ENCODE results near the gene CSTPP1. TPM values are rescaled to one million over a fixed set of nuclear protein-coding genes. Genes with fewer than 3 reads are reported as not detected.

The CSTPP1 gene
- total and polyA plus RNA-seq, 2 of the 8 experiments (the other 6 are each of a cell fraction or from before 2014, with no cell fraction given), result 24.2 to 28.7 TPM

- no peaks in the 10 kb centered on the region for H3K23me2 ChIP-seq (ENCODE audit: low read depth, low read length)
- no peak overlapping the region for H2BK12ac ChIP-seq (ENCODE audit: low read depth, low read length)
- POLR2A ChIA-PET (ENCODE audit: partially characterized antibody), result no interaction called here
- peaks cover 0 to 2% (median 0%) of the 10 kb centered on the region in 4 experiments; a peak in 1 of 7 replicates for H3K4me1 ChIP-seq (replicated peaks in 1 of 4; ENCODE audit: control insufficient read depth in 3 of 4, insufficient read depth in 4 of 4, low read length in 3 of 4)
- H3K36me3 ChIP-seq (ENCODE audit: control insufficient read depth in 2 of 4, insufficient read depth in 4 of 4, low read length in 3 of 4), result peaks cover 0 to 2% (median under 1%) of the 10 kb centered on the region in 4 experiments; a peak in 1 of 8 replicates
- H3K4ac ChIP-seq (replicated peaks; ENCODE audit: insufficient read length, low read depth, low read length), result no peak overlapping the region
- no peaks in the 10 kb centered on the region for H3K27me3 ChIP-seq (replicated peaks in 1 of 4; ENCODE audit: control insufficient read depth in 3 of 4, extremely low read depth in 1 of 4, insufficient read depth in 3 of 4, low read length in 3 of 4)
- no peak overlapping the region for H2BK15ac ChIP-seq (ENCODE audit: low read length)
- no peak overlapping the region for H4K5ac ChIP-seq (ENCODE audit: insufficient read length, low read depth, low read length)
- no peaks in the 10 kb centered on the region for H3K79me2 ChIP-seq (ENCODE audit: control insufficient read depth in 1 of 2, insufficient read depth in 2 of 2, low read length in 2 of 2)
- H3K9me3 ChIP-seq (ENCODE audit: insufficient read depth in 2 of 2, low read depth in 1 of 2, low read length in 1 of 2), result no peaks in the 10 kb centered on the region
- H3K4me2 ChIP-seq (ENCODE audit: insufficient read depth in 1 of 2, low read depth in 2 of 2, low read length in 2 of 2), result no peak overlapping the region
- H3K9ac ChIP-seq (replicated peaks in 1 of 4; ENCODE audit: extremely low read depth in 1 of 4, low read depth in 3 of 4, low read length in 3 of 4), result no peak overlapping the region
- H2AFZ ChIP-seq (ENCODE audit: low read length), result no peak overlapping the region
- no peaks in the 10 kb centered on the region for H4K20me1 ChIP-seq (replicated peaks in 1 of 2; ENCODE audit: control insufficient read depth in 1 of 2, insufficient read depth in 2 of 2, low read length in 2 of 2)
- no peak overlapping the region for H3K56ac ChIP-seq (replicated peaks; ENCODE audit: insufficient read length, low read depth, low read length)
- FAIRE-seq (no peak), DNase-seq (ENCODE audit: low read depth in 1 of 2, low spot score in 2 of 2) (no peak)
- WGBS, 2 experiments (ENCODE audit: extremely low coverage in 1 of 2, insufficient coverage in 1 of 2, insufficient read length in 1 of 2, insufficient replicate concordance in 2 of 2, low coverage in 1 of 2, low lambda C conversion rate in 2 of 2, missing lambda C conversion rate in 1 of 2), result 83% methylated on average over 2 of the region's 2 CpGs; no CpG with 5 or more reads in 1 of the 2 experiments
- H4K91ac ChIP-seq (replicated peaks; ENCODE audit: insufficient read length, low read length), result no peak overlapping the region
- no peak overlapping the region for H3K27ac ChIP-seq (ENCODE audit: low read depth, low read length)
- H3K79me1 ChIP-seq (ENCODE audit: low read depth, low read length), result no peaks in the 10 kb centered on the region
- H2BK120ac ChIP-seq (replicated peaks; ENCODE audit: low read depth, low read length), result no peak overlapping the region
- H2AK5ac ChIP-seq (ENCODE audit: low read depth, low read length), result no peak overlapping the region
- CTCF ChIA-PET (ENCODE audit: partially characterized antibody), result interaction anchor here (1.0 to 5.8 kb wide), 3 partner anchors 15 to 170 kb away, joined by 4 to 39 read pairs (median 4); no protein-coding TSS in a partner anchor
- H4K8ac ChIP-seq (ENCODE audit: extremely low read depth, insufficient read depth, low read length), result no peak overlapping the region
- H3K18ac ChIP-seq (ENCODE audit: extremely low read depth, low read length), result no peak overlapping the region
- no peak overlapping the region for H2BK20ac ChIP-seq (ENCODE audit: low read length)
- H2BK5ac ChIP-seq (ENCODE audit: low read depth, low read length), result no peak overlapping the region
- H3K4me3 ChIP-seq (ENCODE audit: extremely low read depth in 1 of 4, insufficient read depth in 2 of 4, low read depth in 3 of 4, low read length in 4 of 4), result no peak overlapping the region
- H3K23ac ChIP-seq (ENCODE audit: insufficient read length), result no peak overlapping the region
- H3K14ac ChIP-seq (ENCODE audit: insufficient read length), result no peak overlapping the region
- no peak for TF ChIP-seq E2F6 (IDR thresholded peaks at IDR 0.05)
- TF ChIP-seq NRF1 (IDR thresholded peaks at IDR 0.05; ENCODE audit: low read depth, low read length), result no peak
- TF ChIP-seq FOSL1 (IDR thresholded peaks at IDR 0.05; ENCODE audit: insufficient read depth, low read depth, low read length), result no peak
- no peak for TF ChIP-seq GTF2F1 (IDR thresholded peaks at IDR 0.05; ENCODE audit: borderline replicate concordance, low read depth, low read length)
- TF ChIP-seq MAX (IDR thresholded peaks at IDR 0.05), result no peak
- TF ChIP-seq CBX5 (IDR thresholded peaks at IDR 0.05; ENCODE audit: low read depth, low read length), result no peak
- TF ChIP-seq RXRA (IDR thresholded peaks at IDR 0.05; ENCODE audit: insufficient read depth, low read depth, low read length), result no peak
- no peak for TF ChIP-seq HDAC6 (IDR thresholded peaks at IDR 0.05; ENCODE audit: low read depth, low read length)
- no peak for TF ChIP-seq YY1 (IDR thresholded peaks at IDR 0.05; ENCODE audit: low read depth, low read length)
- TF ChIP-seq PHF8 (conservative IDR thresholded peaks at IDR 0.05; ENCODE audit: low read depth, low read length), result no peak
- no peak for TF ChIP-seq RAD21 (IDR thresholded peaks at IDR 0.05 in 1 of 2, conservative IDR thresholded peaks at IDR 0.05 in 1 of 2; ENCODE audit: low read depth in 2 of 2, low read length in 2 of 2)
- TF ChIP-seq RBBP5 (IDR thresholded peaks at IDR 0.05; ENCODE audit: borderline replicate concordance, low read depth, low read length), result no peak
- TF ChIP-seq RFX5 (IDR thresholded peaks at IDR 0.05; ENCODE audit: borderline replicate concordance, low read depth, low read length), result no peak
These were observed 48.0 kb downstream of the CSTPP1 start for GRCh38 chr11:46984548-46984947.
